HG03159 (cell line): ENCODE measurements around the gene POU3F2.
A peak's percentile ranks its signal among the peaks of the same experiment; 100 is the strongest.

Experiments used
- ATAC-seq: cut with Tn5 transposase; IDR thresholded peaks from one replicate; pipeline ENCODE4 v1.9.1; 2021; ENCODE audit warnings: mild to moderate bottlenecking, moderate library complexity; ENCODE audit not compliant: unreplicated experiment

The POU3F2 gene

DNA sequence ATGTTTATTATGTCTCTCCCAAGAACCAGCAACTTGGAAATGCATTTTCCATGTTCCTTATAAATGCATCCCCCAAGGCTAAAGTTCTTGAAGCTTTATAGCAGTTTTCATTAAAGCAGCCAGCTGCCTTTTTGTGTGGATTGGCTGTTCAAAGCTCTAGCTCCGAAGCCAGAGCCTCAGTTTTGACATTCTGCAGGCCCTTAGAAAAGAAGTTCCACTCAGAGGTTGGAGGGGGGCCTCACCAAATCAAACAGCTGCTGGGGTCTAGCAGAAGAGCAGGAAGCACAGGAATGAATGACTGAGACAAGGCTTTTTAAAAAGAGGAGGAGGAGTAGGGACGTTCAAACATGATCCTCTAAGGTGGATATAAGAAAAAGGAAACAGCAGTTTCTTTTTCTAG, 4.2 kb upstream of the POU3F2 start:
- ATAC-seq = no peak

DNA sequence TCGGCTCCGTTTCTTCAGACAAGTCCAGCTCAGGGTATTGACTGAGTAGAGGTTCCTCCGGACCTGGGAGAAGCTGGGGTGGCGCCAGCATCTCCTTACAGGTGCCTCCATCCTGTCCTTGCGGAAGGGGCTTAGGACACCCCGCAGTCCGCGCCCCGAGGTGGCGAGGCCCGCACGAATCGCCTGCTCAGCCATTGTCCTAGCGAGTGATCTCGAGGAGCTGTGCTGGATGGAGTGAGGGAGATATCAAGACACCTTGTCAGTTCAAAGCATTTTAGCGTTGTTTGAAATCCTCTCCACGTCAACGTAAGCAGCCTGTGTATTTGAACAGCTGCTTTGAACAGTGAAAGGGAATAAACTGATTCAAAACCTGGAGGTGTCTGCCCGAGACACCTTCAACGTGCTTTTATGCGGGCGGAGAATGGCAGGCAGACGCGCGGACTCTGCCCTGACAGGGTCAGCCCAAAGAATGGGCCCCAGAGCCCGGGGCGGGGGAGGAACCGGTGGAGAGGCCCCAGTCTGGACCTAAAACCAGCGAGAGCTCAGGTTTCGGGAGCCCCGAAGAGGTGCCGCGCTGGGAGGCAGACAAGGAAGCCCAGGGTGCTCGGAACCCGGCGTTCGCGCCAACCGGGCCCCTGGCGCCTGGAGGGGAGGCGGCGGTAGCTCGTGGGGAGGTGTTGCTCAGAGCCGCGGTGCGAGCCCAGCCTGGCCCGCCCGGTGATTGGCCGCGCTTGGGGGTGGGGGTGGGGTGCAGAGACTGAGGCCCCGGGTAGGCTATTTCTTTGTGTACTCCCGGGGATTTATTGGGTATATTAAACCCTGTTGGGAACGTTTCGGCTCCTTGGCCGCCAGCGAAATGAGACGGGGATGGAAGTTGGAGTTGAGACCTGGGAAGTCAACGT, 3.1 kb upstream of the POU3F2 start:
- no peak for ATAC-seq

DNA sequence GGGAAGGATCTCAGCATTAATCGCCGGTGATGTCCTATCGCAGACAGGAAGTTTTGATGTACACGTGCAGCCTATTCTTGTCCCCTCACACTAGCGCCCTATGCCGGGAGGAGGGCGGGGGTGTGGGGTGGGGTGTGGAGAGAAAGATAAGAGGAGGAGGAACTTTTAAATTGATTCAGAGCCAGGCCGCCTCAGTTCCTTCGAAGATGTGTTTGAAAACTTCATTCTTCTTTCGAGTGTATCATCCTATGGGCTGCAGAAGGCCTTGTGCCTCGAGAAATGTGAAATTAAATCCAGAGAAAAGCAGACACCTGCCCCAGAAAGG, 2.5 kb upstream of the POU3F2 start:
- ATAC-seq = no peak

DNA sequence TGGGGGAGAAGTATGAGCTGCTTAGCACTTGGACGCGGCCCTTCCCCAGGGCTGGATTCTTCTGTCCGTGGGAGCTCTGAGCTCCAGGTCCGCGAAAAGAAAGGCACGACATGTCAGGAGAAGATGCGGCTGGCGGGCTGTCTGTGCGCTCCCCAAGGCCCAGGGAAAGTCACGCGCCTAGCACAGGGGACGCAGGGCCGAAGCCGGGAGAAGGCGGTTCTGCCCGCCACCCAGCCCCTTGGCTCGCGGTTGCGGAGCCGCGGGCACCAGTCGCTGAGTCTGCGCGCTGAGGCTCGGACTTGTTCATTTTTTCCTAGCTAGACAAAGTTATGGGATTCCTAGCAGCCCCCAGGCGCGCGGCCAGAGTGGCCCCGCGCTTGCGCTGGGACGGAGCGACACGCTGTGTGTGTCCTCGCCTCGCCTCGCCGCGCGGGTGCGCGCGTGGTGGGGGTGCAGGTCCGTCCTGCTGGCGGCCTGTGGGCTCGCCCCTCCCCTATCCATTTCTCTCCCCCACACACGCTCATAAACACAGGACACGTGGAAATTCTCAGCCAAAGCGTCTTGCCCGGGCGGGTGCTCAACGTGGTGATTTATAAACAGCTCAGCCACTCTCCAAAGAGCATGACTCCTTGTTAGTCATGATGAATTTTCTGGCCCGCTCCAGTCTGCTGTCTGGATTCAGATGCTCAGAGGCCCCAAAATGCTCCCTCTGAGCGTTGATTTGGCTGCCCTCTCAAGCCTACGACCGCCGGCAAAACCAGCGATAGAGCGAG, 1.9 kb upstream of the POU3F2 start:
- no peak for ATAC-seq

DNA sequence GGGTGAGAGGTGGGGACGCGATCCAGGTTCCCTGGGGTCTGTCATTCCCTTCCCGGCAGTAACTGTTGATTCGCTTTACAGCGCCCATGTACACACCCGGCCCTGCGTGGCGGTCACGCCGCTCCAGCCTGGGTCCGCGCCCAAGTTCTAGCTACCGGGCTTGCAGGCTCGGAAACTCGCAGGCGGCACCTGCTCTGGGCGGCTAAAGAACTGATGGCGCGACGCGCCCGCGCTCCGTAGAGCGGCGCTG, 1.4 kb upstream of the POU3F2 start:
- ATAC-seq = no peak

DNA sequence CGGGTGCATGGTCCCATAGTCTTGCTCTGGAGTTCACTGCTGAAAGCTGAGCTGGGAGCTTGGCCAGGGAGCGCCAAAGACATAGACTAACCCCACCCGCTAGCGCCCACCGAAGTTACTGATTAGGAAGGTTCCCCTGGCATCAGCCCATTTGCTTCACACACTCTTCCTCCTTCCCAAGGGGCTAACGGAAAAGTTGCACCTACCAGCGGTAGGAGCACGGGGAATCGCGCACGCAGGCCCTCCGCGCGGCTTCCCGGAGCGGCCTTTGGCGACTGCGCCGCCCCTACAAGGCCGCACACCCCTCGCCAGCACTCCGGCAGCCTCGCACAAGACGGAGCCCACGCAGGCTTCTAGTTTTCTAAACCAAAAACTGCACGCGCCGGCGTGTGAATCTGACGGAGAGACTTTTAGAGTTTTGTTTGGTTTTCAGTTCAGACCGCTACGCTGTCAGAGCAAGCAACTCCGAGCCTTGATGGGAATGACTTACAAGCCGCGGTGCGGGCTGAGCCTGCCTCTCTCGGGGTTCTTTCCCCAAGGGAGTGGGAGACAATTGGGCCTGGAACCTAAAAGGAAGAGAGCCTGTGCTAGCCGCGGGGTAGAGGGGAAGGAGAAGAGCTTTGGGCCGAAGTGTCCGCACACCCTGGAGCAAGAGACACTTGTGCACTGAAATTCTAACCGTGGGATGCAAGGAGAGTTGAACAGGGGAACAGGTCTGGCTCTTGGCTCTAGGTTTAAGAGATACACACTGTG, 891 bp upstream of the POU3F2 start:
- ATAC-seq = no peak

DNA sequence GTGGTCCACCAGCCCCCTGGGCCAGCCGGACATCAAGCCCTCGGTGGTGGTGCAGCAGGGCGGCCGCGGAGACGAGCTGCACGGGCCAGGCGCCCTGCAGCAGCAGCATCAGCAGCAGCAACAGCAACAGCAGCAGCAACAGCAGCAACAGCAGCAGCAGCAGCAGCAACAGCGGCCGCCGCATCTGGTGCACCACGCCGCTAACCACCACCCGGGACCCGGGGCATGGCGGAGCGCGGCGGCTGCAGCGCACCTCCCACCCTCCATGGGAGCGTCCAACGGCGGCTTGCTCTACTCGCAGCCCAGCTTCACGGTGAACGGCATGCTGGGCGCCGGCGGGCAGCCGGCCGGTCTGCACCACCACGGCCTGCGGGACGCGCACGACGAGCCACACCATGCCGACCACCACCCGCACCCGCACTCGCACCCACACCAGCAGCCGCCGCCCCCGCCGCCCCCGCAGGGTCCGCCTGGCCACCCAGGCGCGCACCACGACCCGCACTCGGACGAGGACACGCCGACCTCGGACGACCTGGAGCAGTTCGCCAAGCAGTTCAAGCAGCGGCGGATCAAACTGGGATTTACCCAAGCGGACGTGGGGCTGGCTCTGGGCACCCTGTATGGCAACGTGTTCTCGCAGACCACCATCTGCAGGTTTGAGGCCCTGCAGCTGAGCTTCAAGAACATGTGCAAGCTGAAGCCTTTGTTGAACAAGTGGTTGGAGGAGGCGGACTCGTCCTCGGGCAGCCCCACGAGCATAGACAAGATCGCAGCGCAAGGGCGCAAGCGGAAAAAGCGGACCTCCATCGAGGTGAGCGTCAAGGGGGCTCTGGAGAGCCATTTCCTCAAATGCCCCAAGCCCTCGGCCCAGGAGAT, 1.0 kb downstream of the POU3F2 start:
- ATAC-seq = no peak

DNA sequence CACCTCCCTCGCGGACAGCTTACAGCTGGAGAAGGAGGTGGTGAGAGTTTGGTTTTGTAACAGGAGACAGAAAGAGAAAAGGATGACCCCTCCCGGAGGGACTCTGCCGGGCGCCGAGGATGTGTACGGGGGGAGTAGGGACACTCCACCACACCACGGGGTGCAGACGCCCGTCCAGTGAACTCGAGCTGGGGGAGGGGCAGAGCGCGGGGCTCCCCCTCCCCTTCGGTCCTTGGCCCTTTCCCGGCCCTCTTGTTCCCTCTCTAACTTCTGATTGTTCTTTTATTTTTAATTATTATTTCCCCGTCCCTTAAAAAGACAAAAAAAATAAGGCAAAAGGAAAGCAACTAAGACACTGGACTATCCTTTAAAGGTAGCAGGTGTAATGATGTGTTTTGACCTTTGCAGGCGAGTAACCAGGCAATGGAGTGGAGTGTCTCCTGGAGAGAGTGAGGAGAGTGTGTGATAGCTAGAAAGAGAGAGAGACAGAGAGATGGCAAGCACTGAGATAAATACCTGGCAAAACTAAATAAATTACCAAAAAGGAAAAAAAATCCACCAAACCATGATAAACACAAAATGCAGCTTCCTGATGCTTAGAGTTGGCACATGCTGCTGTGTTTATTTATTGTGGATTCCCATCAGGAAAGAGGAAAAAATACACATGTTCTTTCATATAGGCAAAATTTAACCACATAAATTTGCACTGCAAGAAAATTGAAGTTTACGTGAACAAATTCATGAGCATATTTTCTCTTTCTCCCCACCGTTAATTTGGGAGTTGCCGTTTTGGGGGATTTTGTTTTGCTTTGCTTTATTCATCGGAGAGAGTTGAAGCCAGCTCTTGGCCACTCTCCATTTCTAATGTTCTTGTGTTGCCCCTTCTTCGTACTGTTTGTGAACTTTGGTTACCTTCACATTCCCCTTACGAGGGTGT, 1.9 kb downstream of the POU3F2 start:
- ATAC-seq = no peak

DNA sequence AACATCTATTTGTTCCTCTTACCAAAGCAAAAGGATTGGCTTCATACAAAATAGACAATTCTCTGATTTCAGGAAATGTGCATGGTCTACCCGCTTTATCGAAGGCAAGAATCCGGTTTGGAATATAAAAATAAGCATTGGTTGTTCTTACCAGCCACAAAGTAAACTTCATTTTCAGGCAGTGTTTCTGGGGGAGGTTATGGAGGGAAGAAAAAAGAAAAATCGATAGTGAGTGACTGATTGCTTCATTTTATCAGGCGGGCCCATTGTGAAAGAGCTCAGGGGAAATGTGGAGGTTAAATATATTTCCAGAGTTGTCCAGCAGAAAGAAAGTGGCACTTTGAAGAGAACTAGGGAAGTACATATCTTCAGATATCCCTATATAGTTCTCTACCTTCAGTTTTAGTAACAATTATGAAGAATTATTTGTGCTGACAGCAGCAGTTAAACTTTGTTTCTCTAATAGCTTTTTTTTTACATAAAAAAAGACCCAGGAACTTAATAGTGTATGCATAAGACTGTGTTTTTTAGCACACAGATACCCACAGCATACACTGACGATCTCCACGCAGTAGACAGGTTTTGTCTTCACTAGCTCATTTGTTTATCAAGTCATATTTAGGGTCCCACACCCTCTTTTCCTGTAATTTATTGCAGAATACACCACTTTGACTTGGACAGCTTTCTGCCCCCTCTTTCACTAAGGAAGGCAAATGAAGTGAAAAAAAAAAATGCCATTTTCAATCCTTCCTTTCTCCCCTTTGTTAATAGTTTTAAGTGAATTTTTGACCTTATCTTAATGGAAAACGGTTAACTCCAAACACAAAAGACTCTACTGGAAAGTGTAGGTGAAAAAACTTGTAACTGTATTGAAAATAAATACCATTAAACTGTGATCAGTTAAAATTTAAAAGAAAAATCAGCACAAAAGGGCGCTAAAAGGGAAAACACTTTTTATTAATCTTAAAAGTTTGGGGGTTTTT, 2.9 kb downstream of the POU3F2 start:
- no peak for ATAC-seq

DNA sequence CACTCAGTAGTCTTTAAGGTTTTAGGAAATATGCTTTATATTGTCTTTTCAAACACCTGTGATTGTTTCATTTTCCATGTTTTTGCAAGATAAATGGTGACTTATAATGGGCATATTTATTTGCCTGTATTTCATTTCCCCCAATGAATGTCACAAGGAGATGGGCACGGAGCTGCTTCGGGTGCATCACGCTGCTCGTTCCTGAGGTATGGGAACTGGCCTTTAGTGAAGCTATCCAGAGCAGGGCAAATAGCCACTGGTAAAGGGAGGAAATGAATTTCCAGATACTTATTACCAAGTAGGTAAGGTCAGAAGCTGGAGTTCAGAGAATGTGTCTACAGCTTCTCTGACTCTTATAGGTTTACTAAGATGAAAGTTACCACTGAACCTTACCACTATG, 3.7 kb downstream of the POU3F2 start:
- ATAC-seq = no peak

DNA sequence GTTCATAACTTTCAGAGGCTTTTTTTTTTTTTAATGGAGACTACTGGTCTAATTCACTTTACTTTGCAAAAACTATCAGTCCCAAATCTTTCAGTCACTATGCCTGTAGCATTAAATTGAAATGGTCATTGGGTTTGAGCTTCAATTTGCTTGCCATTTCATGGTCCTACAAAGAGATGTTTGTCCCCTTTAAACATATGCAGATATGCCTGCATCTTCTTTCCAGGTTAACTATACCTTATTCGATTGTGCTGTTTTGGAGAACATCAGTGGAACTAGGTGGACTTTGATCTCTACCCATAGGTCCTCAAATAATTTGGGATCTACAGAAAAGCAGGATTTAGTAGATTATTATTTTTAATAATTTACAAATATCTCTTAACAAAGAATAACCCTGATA, 4.6 kb downstream of the POU3F2 start:
- no peak for ATAC-seq

DNA sequence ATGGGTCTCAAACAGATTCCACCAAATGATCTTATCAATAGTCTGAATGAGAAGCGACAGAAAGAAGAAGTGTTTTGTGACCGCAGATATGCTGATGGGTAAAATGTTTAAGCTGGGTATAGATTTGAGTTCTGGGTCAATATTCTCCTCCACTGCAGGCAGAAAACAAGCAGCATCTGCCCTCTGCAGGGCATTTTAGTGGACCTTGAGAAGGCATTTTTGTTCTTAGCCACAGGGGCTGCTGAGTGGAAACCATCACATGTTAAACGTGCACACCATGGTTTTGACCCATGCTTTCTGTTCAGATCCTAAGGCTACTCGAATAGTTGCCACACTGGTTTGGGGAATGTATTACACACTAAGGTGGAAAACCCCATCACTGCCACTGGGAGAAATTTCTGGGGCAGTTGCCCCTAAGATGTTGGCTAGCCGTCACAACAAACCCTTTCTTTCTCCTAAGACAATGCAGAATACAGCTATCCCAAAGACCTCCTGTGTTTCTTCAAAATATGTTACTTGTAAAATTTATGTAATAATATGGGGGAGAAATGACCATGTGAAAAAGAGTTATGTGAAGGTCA, 5.5 kb downstream of the POU3F2 start:
- peak; percentile 38 for ATAC-seq

DNA sequence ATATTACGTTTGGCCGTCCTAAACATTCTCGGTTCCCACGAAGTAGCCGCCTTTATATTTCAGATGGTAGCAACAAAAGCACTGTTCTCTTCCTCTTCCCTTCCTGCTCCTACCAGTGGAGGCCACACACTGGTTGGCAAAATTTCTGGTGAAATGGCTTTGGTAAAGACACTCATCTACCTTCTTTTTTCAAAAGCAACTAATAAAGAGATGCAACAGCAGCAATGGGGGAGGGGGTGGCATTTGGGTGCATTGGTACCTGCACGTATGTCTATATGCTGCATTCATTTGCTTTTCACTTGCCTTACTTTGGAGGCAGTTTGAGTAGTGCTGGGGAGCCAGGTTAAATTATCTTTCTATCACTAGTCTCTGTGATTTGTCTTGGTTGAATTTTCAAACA, 6.0 kb downstream of the POU3F2 start:
- no peak for ATAC-seq

DNA sequence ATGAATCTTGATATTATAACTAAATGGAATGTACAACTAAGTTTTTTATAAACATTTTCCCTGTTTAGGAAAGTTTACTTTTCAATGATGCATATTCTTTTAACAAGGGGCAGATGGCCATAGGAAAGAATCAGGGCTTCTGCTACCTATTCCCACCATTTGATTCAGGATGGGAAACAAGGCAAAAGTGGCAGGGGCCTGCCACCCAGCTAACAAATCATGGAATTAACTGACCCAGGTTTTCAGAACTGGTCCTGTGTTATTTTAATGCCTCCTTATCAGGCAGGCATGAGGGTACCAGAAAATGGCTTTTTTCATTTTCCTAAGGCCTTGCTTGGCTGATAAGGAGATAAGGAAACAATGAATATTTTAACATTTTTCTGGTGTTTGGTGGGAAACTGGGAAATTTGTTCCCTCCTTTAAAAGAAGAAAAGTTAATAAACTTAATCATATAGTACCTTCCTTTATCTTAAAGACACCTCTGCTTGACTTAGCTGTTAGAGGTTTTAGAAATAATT, 6.7 kb downstream of the POU3F2 start:
- ATAC-seq = no peak

DNA sequence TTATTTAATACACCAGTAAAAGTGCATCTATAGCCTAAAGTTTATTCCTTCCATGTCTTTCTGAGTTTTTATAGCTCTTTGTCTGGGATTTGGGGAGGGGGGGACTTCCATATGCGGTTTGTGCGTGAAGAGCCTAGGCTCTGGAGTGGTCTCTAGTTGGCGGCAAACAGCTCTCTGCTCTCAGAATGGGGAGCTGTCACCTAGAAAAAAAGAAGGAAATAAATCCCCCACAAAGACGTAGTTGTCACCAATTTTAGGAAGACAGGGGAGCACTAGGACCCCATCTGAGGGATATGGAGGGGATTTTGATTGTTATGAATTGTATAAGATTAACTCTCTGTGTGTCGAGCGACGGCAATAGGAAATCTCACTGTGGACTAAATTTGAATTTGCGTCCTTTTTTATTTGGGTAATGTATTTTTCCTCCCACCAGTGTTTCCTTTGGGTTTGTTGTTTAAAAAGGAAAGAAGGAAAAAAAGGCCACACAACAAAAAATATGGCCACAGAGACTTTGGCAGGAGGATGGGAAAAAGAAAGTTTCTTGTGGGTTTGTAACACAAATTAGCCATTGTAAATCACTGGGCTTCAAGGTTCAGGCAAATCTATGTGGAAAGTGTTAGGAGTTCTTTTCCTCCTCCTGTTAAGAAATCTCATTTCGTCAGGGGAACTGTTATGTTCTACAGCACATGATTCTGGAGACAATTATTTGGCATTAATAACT, 7.4 kb downstream of the POU3F2 start:
- ATAC-seq = no peak

DNA sequence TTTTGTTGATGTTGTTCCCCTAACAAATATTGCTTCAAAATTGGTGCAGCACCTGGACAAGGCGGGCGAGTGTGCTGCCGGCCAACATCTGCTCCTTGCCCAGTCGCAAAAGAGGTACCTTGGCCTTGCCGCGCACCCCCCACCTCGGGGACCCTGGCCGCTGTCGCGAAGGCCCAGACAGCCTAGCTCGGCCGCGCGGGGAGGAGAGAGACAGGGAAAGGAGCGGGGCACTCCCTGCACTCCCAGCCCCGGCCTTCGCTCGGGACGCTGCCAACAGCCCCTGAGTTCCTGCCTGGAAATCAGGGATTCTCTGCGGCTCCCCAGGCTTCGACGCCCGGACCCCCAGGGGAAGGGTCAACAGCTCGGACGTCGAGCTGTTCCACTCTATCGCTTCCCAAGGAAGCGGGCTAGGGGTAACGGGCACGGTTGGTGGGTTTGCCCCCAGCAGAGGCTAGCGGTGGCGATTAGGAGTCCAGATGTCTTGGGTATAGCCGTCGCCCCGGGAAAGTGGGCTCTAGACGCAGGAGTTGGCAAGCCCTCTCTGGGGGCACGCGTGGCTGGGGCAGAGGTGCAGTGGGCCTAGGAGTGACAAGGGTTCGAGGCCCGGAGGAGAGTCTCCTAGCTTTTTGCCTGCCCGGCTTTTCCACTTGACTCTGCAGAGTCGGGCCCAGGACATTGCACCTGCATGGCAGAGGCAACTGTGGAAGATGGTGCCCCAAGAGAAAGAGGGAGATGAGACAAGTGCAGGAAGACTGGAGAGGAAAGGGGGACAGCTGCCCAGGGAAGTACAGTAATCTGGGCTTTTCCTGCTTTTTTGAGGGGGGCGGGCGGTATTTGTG, 8.2 kb downstream of the POU3F2 start:
- ATAC-seq = no peak
